Activated CD4-positive, CD25-positive, alpha-beta regulatory T cell (primary cell): ENCODE results near the gene SPIN2B.

Source experiments
- DNase-seq, 4 experiments: peaks; one replicate each; lab custom pipeline; 2025; lab: John Stamatoyannopoulos, UW

Gene SPIN2B

GRCh38 chrX:57070185-57070984, 51.0 kb downstream of the SPIN2B start:
- no peak for DNase-seq
